Body of pancreas (tissue), 4 donors: ENCODE measurements around the gene MAPKAPK2. TPM values are rescaled to one million over a fixed set of nuclear protein-coding genes. Genes with fewer than 3 reads are reported as not detected.

ENCODE experiments used
- ATAC-seq: fragments of 150-250 bp; one replicate; pipeline ENCODE4 v1.9.1; 2016
- DNase-seq, 4 donors: peaks; one replicate each; pipeline ENCODE4 v3.0.0-alpha.2; 2019
- H3K27ac ChIP-seq, 4 donors: fragments of 200-600 bp; sonication (generic); 1 replicate in 3 of 4; 2 replicates in 1 of 4; pipeline versions ENCODE4 v1.5.1 to v1.6.1; 2016 to 2019; ENCODE audit warnings: mild to moderate bottlenecking in 1 of 4, mixed read lengths in 1 of 4, moderate library complexity in 1 of 4
- H3K27me3 ChIP-seq, 2 donors: fragments of 200-600 bp; sonication (generic); one replicate each; pipeline ENCODE4 v1.6.0; 2016; ENCODE audit warnings: mild to moderate bottlenecking in 1 of 2
- H3K36me3 ChIP-seq, 2 donors: fragments of 200-600 bp; sonication (generic); replicated peaks in 1 of 2; 2 replicates each; pipeline ENCODE4 v1.5.1; 2016; ENCODE audit warnings: low read depth in 2 of 2; ENCODE audit not compliant: insufficient read depth in 1 of 2
- H3K4me1 ChIP-seq: fragments of 200-600 bp; sonication (generic); one replicate; pipeline ENCODE4 v1.6.0; 2016
- H3K4me3 ChIP-seq, 2 donors: fragments of 200-600 bp; sonication (generic); 1 replicate in 1 of 2; 2 replicates in 1 of 2; pipeline ENCODE4 v1.5.1; 2016 to 2019
- H3K9me3 ChIP-seq, 3 donors: fragments of 200-600 bp; sonication (generic); 1 replicate in 2 of 3; 2 replicates in 1 of 3; pipeline ENCODE4 v1.5.1; 2016
- POLR2A ChIP-seq, 3 donors: fragments of 450-650 bp; IDR thresholded peaks; one replicate each; pipeline ENCODE4 v1.6.1; 2016; ENCODE audit warnings: antibody characterized with exemption in 3 of 3, mild to moderate bottlenecking in 2 of 3
- WGBS, 2 donors: methylation state at CpG; one replicate each; pipeline ENCODE4 v1.1.5; 2017; 5-methylcytosine and 5-hydroxymethylcytosine counted together
- intact Hi-C: fragments of 100-400 bp; cut with DNase I; formaldehyde crosslinking; loops from one replicate; pipeline ENCODE4 v1.15.1; 2023
- total RNA-seq, 2 donors: library from RNA; depleted of rRNA; stranded (reverse); fragments of >200 nt; gene quantifications; one replicate each; pipeline ENCODE4 v1.1.0, GENCODE V29; 2016
- TF ChIP-seq, protein P1 (sequence below), 7 experiments: fragments of 450-650 bp in 4 of 7; fragments of 200-600 bp in 3 of 7; sonication (generic) in 3 of 7; IDR thresholded peaks; one replicate each; pipeline ENCODE4 v1.5.1; 2016 to 2019; ENCODE audit warnings: antibody characterized with exemption in 7 of 7

The MAPKAPK2 gene
- total RNA-seq, 2 donors from 2014 or later: 29.1 to 46.5 TPM

DNA sequence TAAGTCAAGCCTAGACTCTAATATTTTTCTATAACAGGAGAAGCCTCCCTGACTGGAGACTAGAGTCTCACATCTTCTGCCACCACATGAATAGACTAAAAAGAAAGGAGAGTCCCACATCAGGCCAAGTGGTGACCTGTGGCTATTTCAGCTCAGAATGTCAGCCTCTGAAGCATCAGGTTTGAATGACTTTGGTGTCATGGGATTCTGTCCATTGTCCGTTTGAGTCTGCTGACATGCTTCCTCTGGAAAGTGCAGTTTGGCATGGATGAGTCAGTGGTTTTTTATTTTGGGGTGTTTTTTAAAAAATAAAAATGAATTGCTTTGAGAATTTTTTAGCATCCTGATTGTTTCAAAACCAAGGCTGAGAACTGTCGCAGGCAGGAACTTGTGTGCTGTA lies 29.9 kb upstream of the MAPKAPK2 start:
- ATAC-seq (no peak), DNase-seq (no peak)
- WGBS, 2 donors: 70% methylated on average over 2 of the region's 2 CpGs
- H3K4me3 ChIP-seq: no peak overlapping the region
- H3K27ac ChIP-seq: peak overlapping the region in 3 of 4 donors; percentile 57 to 76 (median 64)
- no peaks in the 10 kb centered on the region for H3K27me3 ChIP-seq
- intact Hi-C loops: no loop called here
- no peak for TF ChIP-seq POLR2A (IDR thresholded peaks at IDR 0.05)
- TF ChIP-seq, protein P1, sequence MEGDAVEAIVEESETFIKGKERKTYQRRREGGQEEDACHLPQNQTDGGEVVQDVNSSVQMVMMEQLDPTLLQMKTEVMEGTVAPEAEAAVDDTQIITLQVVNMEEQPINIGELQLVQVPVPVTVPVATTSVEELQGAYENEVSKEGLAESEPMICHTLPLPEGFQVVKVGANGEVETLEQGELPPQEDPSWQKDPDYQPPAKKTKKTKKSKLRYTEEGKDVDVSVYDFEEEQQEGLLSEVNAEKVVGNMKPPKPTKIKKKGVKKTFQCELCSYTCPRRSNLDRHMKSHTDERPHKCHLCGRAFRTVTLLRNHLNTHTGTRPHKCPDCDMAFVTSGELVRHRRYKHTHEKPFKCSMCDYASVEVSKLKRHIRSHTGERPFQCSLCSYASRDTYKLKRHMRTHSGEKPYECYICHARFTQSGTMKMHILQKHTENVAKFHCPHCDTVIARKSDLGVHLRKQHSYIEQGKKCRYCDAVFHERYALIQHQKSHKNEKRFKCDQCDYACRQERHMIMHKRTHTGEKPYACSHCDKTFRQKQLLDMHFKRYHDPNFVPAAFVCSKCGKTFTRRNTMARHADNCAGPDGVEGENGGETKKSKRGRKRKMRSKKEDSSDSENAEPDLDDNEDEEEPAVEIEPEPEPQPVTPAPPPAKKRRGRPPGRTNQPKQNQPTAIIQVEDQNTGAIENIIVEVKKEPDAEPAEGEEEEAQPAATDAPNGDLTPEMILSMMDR (IDR thresholded peaks at IDR 0.05): no peak
- no peaks in the 10 kb centered on the region for H3K9me3 ChIP-seq
- H3K4me1 ChIP-seq: peaks cover 65% of the 10 kb centered on the region
- H3K36me3 ChIP-seq: no peaks in the 10 kb centered on the region

DNA sequence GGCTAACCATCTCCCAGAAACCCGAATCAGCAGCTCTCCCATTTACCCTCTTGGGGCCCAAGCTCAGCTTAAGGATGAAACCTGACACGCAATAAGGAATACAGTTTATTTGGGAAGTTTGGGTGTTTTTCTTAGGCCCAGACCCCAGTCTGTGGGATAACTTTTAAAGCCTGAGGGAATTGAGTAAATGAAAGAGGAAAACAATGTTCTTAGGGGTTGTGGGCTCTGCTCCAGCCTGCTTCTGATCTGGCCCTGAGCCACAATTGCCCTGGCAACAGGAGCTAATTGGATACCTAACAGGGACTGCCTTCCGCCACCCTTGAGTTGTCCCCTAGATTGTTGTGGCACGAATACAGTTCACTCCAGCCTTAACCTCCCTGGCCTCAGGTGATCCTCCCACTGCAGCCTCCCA lies 29.2 kb upstream of the MAPKAPK2 start:
- H3K36me3 ChIP-seq: no peaks in the 10 kb centered on the region
- DNase-seq: peak; percentile 52 to 79 (median 70)
- intact Hi-C loops: no loop called here
- H3K27ac ChIP-seq: peak overlapping the region in 3 of 4 donors; percentile 57 to 76 (median 64)
- peaks cover 70% of the 10 kb centered on the region for H3K4me1 ChIP-seq
- no peaks in the 10 kb centered on the region for H3K9me3 ChIP-seq
- H3K4me3 ChIP-seq: no peak overlapping the region
- WGBS, 2 donors: 39 to 49% methylated on average over 4 of the region's 4 CpGs
- TF ChIP-seq, protein P1 (IDR thresholded peaks at IDR 0.05): no peak
- no peak for TF ChIP-seq POLR2A (IDR thresholded peaks at IDR 0.05)
- ATAC-seq: peak; percentile 39
- no peaks in the 10 kb centered on the region for H3K27me3 ChIP-seq

DNA sequence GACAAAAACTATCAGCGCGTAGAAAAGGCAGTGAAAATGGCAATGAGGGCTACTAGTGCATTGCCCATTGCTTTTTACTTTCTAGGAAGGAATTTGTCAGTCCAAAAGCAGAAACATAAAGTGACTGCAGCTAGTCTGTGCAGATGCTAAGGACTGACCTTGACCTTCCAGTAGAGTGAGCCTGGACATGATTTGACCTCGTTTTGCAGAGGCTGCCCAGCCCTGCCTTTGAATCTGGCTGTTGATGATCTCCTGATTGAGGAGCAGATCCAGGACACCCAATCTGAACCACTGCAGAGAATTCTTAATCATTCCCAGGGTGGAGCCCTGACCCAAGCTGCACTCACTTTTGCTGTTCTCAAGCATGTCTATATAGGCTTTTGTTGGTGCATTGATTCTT lies 27.8 kb upstream of the MAPKAPK2 start:
- no peak overlapping the region for H3K27ac ChIP-seq
- intact Hi-C loops: no loop called here
- no peak for DNase-seq
- H3K4me3 ChIP-seq: no peak overlapping the region
- no peaks in the 10 kb centered on the region for H3K27me3 ChIP-seq
- H3K36me3 ChIP-seq: no peaks in the 10 kb centered on the region
- TF ChIP-seq, protein P1 (IDR thresholded peaks at IDR 0.05): no peak
- no peak for TF ChIP-seq POLR2A (IDR thresholded peaks at IDR 0.05)
- no peak for ATAC-seq
- no peaks in the 10 kb centered on the region for H3K9me3 ChIP-seq
- H3K4me1 ChIP-seq: peaks cover 60% of the 10 kb centered on the region
- 71 to 83% methylated on average over 3 of the region's 3 CpGs for WGBS, 2 donors

DNA sequence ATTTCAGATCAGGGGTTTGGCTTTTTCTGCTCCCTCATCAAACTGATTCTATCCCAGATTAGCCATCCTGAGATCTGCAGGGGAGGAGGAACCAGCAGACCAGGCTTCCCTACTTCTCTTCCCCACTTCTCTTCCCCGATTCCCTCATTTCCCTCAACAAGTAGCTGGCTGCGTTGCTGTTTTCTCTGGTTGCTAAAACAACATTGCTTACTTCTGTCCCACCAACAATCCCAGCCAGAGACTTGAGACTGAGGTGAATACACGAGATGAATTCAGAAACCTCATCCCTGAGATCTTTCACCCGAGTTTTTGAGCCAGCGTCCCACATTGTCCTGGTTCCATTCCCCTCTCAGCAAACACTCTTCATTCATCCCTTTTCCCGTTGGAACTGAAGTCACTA lies 27.0 kb upstream of the MAPKAPK2 start:
- no peak for TF ChIP-seq POLR2A (IDR thresholded peaks at IDR 0.05)
- no peak for ATAC-seq
- Histone ChIP-seq H3K27me3 (no peaks in the 10 kb centered on the region), H3K4me1 (peaks cover 53% of the 10 kb centered on the region), H3K27ac (peak overlapping the region in 2 of 4 donors; percentile 80 to 88), H3K36me3 (no peaks in the 10 kb centered on the region), H3K9me3 (no peaks in the 10 kb centered on the region), H3K4me3 (no peak overlapping the region)
- intact Hi-C loops: no loop called here
- 61 to 88% methylated on average over 6 of the region's 6 CpGs for WGBS, 2 donors
- DNase-seq: no peak

DNA sequence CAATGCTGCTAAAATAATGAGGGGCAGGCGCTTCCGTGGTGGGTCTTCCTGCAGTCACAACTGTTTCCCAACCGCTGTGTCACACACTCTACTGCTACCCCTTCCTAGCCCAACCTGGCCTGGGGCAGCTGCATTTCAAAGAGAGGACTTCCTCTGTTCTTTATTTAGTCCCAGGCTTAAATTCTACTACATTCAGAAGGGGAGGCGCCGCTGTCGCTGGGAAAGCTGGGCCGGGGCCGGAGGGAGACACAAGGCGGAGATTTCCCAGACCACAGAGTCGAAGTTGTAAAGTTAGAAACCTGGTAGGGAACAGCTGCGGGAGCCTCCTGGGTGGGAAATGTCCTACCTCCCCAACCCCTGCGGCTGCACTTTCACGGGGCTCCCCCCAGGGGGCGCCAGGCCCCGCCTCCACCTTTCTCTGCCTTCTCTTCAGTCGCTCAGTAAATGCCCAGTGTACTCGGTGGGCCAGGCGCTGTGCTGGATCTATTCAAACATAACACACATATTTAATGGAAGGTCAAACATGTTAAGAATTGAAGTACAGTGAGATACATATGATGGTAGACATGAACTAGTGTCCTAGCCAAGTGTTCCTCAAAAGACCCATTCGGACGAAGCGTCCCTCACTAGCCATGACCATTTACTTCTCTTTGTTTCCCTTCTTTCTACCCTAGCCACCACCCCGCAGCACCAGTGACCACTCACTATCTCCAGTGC lies 26.3 kb upstream of the MAPKAPK2 start:
- intact Hi-C loops: no loop called here
- no peak for ATAC-seq
- peak in 2 of 4 donors; percentile 22 to 28 for DNase-seq
- no peaks in the 10 kb centered on the region for H3K27me3 ChIP-seq
- H3K27ac ChIP-seq: peak overlapping the region in 3 of 4 donors; percentile 79 to 88 (median 80)
- 68 to 75% methylated on average over 22 of the region's 22 CpGs for WGBS, 2 donors
- H3K9me3 ChIP-seq: no peaks in the 10 kb centered on the region
- no peak overlapping the region for H3K4me3 ChIP-seq
- H3K4me1 ChIP-seq: peaks cover 46% of the 10 kb centered on the region
- TF ChIP-seq POLR2A (IDR thresholded peaks at IDR 0.05): no peak
- TF ChIP-seq, protein P1 (IDR thresholded peaks at IDR 0.05): peak in 6 of 7 experiments; percentile 15 to 34 (median 23)
- no peaks in the 10 kb centered on the region for H3K36me3 ChIP-seq
